Bronchial epithelial cell (primary cell): ENCODE results near the gene ELN. TPM values are rescaled to one million over a fixed set of nuclear protein-coding genes. Genes with fewer than 3 reads are reported as not detected.
A peak's percentile ranks its signal among the peaks of the same experiment; 100 is the strongest.
"Not testable (repeated sequence)": the region's sequence is repeated elsewhere in the genome, so short reads cannot be mapped to it uniquely, and the experiment has no call there.

ENCODE experiments used
- DNase-seq: peaks from one replicate; pipeline ENCODE4 v3.0.0-alpha.2; 2010; ENCODE audit warnings: low read depth
- FAIRE-seq: peaks from 2 replicates; lab custom pipeline; 2011; peaks lifted over from hg19 to GRCh38; lab: Jason Lieb, UNC
- H3K27me3 ChIP-seq: 2 replicates; pipeline ENCODE4 v1.5.1; 2011; ENCODE audit warnings: low read length; ENCODE audit not compliant: control insufficient read depth, insufficient read depth
- H3K36me3 ChIP-seq: 2 replicates; pipeline ENCODE4 v1.5.1; 2011; ENCODE audit warnings: low read length; ENCODE audit not compliant: control insufficient read depth, insufficient read depth
- H3K4me3 ChIP-seq: 2 replicates; pipeline ENCODE4 v1.5.1; 2011; ENCODE audit warnings: mild to moderate bottlenecking, low read depth, low read length, control low read depth
- total RNA-seq: library from RNA; depleted of rRNA; stranded (reverse); fragments of >200 nt; gene quantifications from 2 replicates; pipeline ENCODE4 v1.2.1, GENCODE V29; 2014
- TF ChIP-seq, protein P1 (sequence below): IDR thresholded peaks from 2 replicates; pipeline ENCODE4 v1.5.1; 2011; ENCODE audit warnings: mild to moderate bottlenecking, moderate library complexity, low read length, control low read depth, inconsistent platforms; ENCODE audit not compliant: insufficient read depth, severe bottlenecking

The ELN gene
- total RNA-seq, 1 donor from 2014 or later: under 0.01 TPM

DNA sequence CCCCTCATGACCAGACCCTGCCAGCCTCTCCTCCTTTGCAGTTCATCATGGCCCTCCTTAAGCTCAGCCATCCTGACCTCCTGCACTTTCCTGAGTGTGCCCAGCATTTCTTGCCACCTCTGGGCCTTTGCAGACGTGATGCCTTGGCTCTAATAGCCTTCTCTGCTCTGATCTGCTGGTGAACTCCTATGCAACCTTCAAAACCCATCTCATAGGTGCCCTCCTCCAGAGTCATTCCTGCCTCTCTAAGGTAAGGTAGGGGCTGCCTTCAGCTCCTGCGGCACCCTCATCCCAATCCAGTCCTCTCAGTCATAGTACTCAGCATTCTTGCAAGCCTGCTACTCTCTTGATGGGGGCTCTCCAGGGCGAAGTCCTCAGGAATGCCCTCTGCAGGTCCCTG, 19.3 kb upstream of the ELN start:
- TF ChIP-seq, protein P1, sequence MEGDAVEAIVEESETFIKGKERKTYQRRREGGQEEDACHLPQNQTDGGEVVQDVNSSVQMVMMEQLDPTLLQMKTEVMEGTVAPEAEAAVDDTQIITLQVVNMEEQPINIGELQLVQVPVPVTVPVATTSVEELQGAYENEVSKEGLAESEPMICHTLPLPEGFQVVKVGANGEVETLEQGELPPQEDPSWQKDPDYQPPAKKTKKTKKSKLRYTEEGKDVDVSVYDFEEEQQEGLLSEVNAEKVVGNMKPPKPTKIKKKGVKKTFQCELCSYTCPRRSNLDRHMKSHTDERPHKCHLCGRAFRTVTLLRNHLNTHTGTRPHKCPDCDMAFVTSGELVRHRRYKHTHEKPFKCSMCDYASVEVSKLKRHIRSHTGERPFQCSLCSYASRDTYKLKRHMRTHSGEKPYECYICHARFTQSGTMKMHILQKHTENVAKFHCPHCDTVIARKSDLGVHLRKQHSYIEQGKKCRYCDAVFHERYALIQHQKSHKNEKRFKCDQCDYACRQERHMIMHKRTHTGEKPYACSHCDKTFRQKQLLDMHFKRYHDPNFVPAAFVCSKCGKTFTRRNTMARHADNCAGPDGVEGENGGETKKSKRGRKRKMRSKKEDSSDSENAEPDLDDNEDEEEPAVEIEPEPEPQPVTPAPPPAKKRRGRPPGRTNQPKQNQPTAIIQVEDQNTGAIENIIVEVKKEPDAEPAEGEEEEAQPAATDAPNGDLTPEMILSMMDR: no peak
- FAIRE-seq: no peak
- DNase-seq: no peak

DNA sequence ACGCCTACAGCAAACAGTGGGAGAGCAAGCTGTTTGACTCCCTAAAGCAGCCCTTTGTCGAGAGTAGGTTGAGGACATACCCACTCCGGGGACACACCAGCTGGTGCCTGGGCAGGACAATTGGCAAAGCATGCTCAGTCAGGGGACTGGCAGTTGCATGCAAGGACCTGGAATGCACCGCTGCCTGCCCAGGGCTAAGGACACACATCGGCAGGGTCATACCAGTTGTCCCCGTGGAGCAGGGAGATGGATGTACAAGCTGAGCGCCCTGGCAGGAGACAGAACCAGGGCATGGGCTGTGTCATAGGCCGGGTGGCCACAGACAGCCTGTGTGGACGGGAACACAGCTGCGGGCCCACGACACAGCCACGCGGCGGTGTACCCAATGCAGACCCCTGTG, 18.3 kb upstream of the ELN start:
- no peak for FAIRE-seq
- no peak overlapping the region for H3K4me3 ChIP-seq
- no peaks in the 10 kb centered on the region for H3K36me3 ChIP-seq
- H3K27me3 ChIP-seq: no peaks in the 10 kb centered on the region
- TF ChIP-seq, protein P1: no peak
- DNase-seq: no peak

More for the DNA sequence above, 19.3 kb upstream of the ELN start:
- no peak overlapping the region for H3K4me3 ChIP-seq
- no peaks in the 10 kb centered on the region for H3K36me3 ChIP-seq
- no peaks in the 10 kb centered on the region for H3K27me3 ChIP-seq

DNA sequence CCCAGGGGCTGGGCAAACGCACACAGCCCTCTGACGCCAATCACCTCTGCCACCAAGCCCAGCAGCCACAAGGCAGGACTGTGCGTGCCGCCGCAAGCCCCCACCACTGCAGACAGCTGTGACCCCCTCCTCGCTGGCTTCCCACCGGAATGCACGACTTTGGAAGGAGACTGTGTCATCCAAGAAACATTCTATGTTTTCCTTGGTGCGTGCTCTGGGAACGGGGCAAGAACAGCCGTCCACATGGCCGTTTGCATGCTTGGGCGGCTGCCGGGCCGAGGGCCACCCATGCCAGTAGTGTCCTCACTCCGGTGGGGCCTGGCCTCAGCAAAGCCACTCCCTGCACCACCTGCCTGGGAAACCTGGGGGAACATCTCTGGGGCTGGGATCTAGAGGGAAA, 17.6 kb upstream of the ELN start:
- DNase-seq: no peak
- TF ChIP-seq, protein P1: no peak
- no peak for FAIRE-seq

DNA sequence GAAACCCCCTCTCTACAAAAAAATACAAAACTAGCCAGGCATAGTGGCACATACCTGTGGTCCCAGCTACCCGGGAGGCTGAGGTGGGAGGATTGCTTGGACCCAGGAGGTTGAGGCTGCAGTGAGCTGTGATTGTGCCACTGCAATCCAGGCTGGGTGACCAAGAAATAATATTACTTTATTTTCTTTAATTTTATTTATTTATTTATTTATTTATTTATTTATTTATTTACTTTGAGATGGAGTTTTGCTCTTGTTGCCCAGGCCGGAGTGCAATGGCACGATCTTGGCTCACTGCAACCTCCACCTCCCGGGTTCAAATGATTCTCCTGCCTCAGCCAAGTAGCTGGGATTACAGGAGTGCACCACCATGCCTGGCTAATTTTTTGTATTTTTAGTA, 16.6 kb upstream of the ELN start:
- not testable (repeated sequence) for H3K36me3 ChIP-seq, DNase-seq, H3K27me3 ChIP-seq, H3K4me3 ChIP-seq, FAIRE-seq

More for the DNA sequence above, 17.6 kb upstream of the ELN start:
- Histone ChIP-seq H3K4me3 (no peak overlapping the region), H3K27me3 (no peaks in the 10 kb centered on the region), H3K36me3 (no peaks in the 10 kb centered on the region)

DNA sequence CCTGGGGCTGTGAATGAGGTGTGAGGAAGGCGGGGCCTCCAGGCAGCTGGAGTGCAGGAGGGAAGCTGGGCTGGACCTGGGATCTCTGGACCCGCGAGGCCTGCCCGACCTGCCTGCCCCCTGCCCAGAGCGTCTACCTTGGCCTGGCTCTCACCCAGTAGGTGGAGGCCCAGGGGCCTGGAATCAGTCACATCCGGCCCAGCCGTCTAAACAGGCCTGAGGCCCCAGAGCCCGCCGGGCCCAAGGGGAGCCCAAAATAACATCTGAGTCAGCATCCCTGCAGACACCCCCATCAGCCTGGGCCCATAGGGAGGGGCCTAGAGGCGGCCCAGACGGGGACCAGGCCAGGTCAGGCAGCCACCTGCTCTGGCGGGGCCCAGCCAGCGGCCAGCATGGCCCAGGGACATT, 15.1 kb upstream of the ELN start:
- no peak for FAIRE-seq
- H3K27me3 ChIP-seq: no peaks in the 10 kb centered on the region
- TF ChIP-seq, protein P1: no peak
- DNase-seq: peak; percentile 46
- no peak overlapping the region for H3K4me3 ChIP-seq
- no peaks in the 10 kb centered on the region for H3K36me3 ChIP-seq

DNA sequence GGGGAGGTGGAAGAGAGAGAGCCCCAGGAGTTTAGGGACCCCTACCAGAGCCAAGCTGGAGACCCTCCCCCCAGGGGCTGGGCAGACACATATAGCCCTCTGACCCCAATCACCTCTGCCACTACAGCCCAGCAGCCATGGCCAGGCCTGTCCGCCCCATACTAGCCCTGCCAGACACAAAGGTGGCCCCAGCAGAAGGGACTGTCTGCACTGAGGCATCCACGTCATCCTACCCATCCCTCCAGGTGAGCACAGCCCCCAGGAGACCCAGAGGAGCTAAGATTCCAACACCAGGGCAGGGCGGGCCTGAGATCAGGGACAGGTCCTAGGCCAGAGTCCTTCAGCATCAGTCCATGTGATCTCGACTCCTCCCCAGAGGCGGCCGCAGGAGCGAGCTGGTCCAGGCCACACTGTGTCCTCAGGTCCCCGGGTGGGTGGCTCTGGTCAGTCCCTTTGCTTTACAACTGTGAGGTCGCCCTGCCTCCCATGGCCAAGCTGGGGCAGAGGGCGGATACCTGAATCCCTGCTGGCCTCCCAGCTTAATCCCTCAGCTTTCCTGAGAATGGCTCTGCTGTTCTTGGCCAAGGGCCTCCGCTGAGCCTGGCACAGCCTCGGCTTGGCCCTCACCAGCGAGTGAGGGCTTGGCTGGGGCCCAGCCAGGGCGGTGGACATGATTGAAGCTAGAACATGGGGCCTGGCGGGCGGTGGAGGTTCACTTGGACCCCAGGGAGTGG, 14.3 kb upstream of the ELN start:
- H3K36me3 ChIP-seq: no peaks in the 10 kb centered on the region
- TF ChIP-seq, protein P1: no peak
- no peaks in the 10 kb centered on the region for H3K27me3 ChIP-seq
- H3K4me3 ChIP-seq: no peak overlapping the region
- no peak for FAIRE-seq
- DNase-seq: no peak
